GM23248 (cell line): ENCODE measurements around the gene ELK3. TPM values are rescaled to one million over a fixed set of nuclear protein-coding genes. Genes with fewer than 3 reads are reported as not detected.

ENCODE experiments used
- DNase-seq: peaks from one replicate; pipeline ENCODE4 v3.0.0-alpha.2; 2015
- H2AFZ ChIP-seq: fragments of 200-600 bp; sonication (generic); 2 replicates; pipeline ENCODE4 v1.6.1; 2016; ENCODE audit warnings: antibody characterized with exemption
- H3F3A ChIP-seq: fragments of 200-600 bp; sonication (generic); 2 replicates; pipeline ENCODE4 v1.6.1; 2016; ENCODE audit warnings: mild to moderate bottlenecking, antibody characterized with exemption, mixed run types; ENCODE audit not compliant: insufficient read depth
- H3K27ac ChIP-seq: fragments of 200-600 bp; sonication (generic); 2 replicates; pipeline ENCODE4 v1.5.1; 2016; ENCODE audit warnings: mild to moderate bottlenecking
- H3K27me3 ChIP-seq: fragments of 200-600 bp; sonication (generic); replicated peaks from 2 replicates; pipeline ENCODE4 v1.6.1; 2016; ENCODE audit warnings: mild to moderate bottlenecking; ENCODE audit not compliant: insufficient read depth
- H3K36me3 ChIP-seq: fragments of 200-600 bp; sonication (generic); 2 replicates; pipeline ENCODE4 v1.6.1; 2016; ENCODE audit warnings: low read depth, mild to moderate bottlenecking
- H3K4me1 ChIP-seq: fragments of 200-600 bp; sonication (generic); 2 replicates; pipeline ENCODE4 v1.6.1; 2016; ENCODE audit warnings: mild to moderate bottlenecking; ENCODE audit not compliant: insufficient read depth
- H3K4me2 ChIP-seq: fragments of 200-600 bp; sonication (generic); one replicate; pipeline ENCODE4 v1.6.1; 2016; ENCODE audit warnings: mild to moderate bottlenecking; ENCODE audit not compliant: unreplicated experiment
- H3K4me3 ChIP-seq: fragments of 200-600 bp; sonication (generic); 2 replicates; pipeline ENCODE4 v1.5.1; 2016; ENCODE audit warnings: mild to moderate bottlenecking
- H3K79me2 ChIP-seq: fragments of 200-600 bp; sonication (generic); 2 replicates; pipeline ENCODE4 v1.6.1; 2016; ENCODE audit warnings: mild to moderate bottlenecking; ENCODE audit not compliant: insufficient read depth
- H3K9ac ChIP-seq: fragments of 200-600 bp; sonication (generic); 2 replicates; pipeline ENCODE4 v1.6.1; 2016; ENCODE audit warnings: mild to moderate bottlenecking
- H3K9me2 ChIP-seq: fragments of 200-600 bp; sonication (generic); 2 replicates; pipeline ENCODE4 v1.6.1; 2016; ENCODE audit warnings: mixed run types, mild to moderate bottlenecking, moderate library complexity; ENCODE audit not compliant: insufficient read depth
- H3K9me3 ChIP-seq: fragments of 200-600 bp; sonication (generic); one replicate; pipeline ENCODE4 v1.6.1; 2017; ENCODE audit warnings: low read depth
- H4K20me1 ChIP-seq: fragments of 200-600 bp; sonication (generic); 2 replicates; pipeline ENCODE4 v1.6.0; 2016; ENCODE audit not compliant: insufficient read depth
- EZH2 ChIP-seq: fragments of 200-600 bp; sonication (generic); IDR thresholded peaks from 2 replicates; pipeline ENCODE4 v1.6.1; 2018; ENCODE audit warnings: antibody characterized with exemption, mild to moderate bottlenecking; ENCODE audit not compliant: insufficient read depth, poor library complexity, severe bottlenecking
- EZH2phosphoT487 ChIP-seq: fragments of 200-600 bp; sonication (generic); IDR thresholded peaks from 2 replicates; pipeline ENCODE4 v1.6.1; 2018; ENCODE audit warnings: antibody characterized with exemption, moderate library complexity, mild to moderate bottlenecking, low read depth; ENCODE audit not compliant: insufficient read depth
- WGBS, 2 experiments: methylation state at CpG; one replicate each; pipeline ENCODE4 v1.1.6; 2015 to 2017; ENCODE audit warnings: low lambda C conversion rate in 2 of 2, low coverage in 1 of 2; ENCODE audit errors: missing lambda C conversion rate in 2 of 2; 5-methylcytosine and 5-hydroxymethylcytosine counted together
- in situ Hi-C: fragments of 300-500 bp; cut with MboI; formaldehyde crosslinking; loops from 2 replicates; pipeline ENCODE4 v1.15.0; 2020
- polyA plus RNA-seq: library from polyadenylated mRNA; unstranded; fragments of >200 nt; fragmentation: Nextera tagmentation; extraction: Ambion mirVana; gene quantifications from 2 replicates; pipeline ENCODE4 v1.2.1, GENCODE V29; 2016
- total RNA-seq: library from RNA; depleted of rRNA; stranded (reverse); fragments of >200 nt; shearing (Covaris generic); gene quantifications from 2 replicates; pipeline ENCODE4 v1.2.3, GENCODE V29; 2014

The ELK3 gene
- total and polyA plus RNA-seq, 2 experiments from 2014 or later, result 31.9 to 51.9 TPM

DNA sequence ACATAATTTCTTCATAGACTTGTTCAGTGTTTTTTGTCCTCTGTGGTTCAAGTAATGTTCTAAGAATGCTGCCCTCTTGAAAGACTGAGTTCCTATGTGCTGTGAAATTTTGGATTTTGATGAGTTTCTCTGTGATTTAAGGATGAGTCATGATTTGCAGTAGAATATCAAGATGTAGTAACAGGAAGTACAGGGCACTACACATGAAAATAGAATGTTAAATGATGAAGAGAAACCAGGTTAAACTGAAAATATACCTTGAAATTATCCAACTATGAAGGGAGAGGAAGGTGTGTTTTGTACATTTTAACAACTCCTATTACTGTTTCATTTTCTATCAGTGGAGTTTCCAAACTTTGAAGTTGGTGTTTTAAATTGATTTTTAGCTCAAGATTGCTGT, 4.8 kb downstream of the ELK3 start:
- H3K27ac ChIP-seq, result peak overlapping the region; percentile 96
- H3K9ac ChIP-seq, result peak overlapping the region; percentile 79
- in situ Hi-C loops, result no loop called here
- TF ChIP-seq EZH2phosphoT487, result no peak
- TF ChIP-seq EZH2, result no peak
- peaks cover 53% of the 10 kb centered on the region for H3F3A ChIP-seq
- no peaks in the 10 kb centered on the region for H3K36me3 ChIP-seq
- H4K20me1 ChIP-seq, result no peaks in the 10 kb centered on the region
- peak overlapping the region; percentile 46 for H3K4me3 ChIP-seq
- no peaks in the 10 kb centered on the region for H3K9me2 ChIP-seq
- DNase-seq, result peak; percentile 96
- H3K27me3 ChIP-seq, result no peaks in the 10 kb centered on the region
- H2AFZ ChIP-seq, result no peak overlapping the region
- peaks cover 30% of the 10 kb centered on the region for H3K4me1 ChIP-seq
- no peaks in the 10 kb centered on the region for H3K9me3 ChIP-seq
- peak overlapping the region; percentile 76 for H3K4me2 ChIP-seq
- peaks cover 72% of the 10 kb centered on the region for H3K79me2 ChIP-seq

DNA sequence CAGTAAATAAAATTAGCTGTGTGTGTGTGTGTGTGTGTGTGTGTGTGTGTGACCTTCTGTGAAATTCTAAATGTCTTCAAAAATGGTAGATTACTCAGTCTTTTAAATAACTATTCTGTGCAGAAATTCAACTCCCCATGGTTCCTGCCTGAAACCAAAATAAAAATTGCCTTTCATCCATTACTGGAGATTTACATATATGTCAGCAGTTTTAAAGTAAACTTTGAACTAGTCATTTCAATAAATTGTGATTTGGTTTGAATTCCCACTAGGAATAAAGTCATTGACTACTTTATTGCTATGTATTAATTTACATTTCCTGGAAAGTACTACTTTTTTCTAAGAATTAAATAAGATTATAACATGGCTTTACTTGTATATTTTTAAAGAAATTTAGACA, 5.3 kb downstream of the ELK3 start:
- Histone ChIP-seq H3K4me3 (peak overlapping the region; percentile 46), H3F3A (peaks cover 53% of the 10 kb centered on the region), H3K9me2 (no peaks in the 10 kb centered on the region), H4K20me1 (no peaks in the 10 kb centered on the region), H3K27me3 (no peaks in the 10 kb centered on the region), H3K79me2 (peaks cover 77% of the 10 kb centered on the region), H3K4me1 (peaks cover 30% of the 10 kb centered on the region), H3K9me3 (no peaks in the 10 kb centered on the region), H3K27ac (peak overlapping the region; percentile 96), H3K4me2 (peak overlapping the region; percentile 76), H2AFZ (no peak overlapping the region), H3K9ac (peak overlapping the region; percentile 79), H3K36me3 (no peaks in the 10 kb centered on the region)
- DNase-seq, result no peak
- in situ Hi-C loops, result no loop called here
- no peak for TF ChIP-seq EZH2
- TF ChIP-seq EZH2phosphoT487, result no peak

DNA sequence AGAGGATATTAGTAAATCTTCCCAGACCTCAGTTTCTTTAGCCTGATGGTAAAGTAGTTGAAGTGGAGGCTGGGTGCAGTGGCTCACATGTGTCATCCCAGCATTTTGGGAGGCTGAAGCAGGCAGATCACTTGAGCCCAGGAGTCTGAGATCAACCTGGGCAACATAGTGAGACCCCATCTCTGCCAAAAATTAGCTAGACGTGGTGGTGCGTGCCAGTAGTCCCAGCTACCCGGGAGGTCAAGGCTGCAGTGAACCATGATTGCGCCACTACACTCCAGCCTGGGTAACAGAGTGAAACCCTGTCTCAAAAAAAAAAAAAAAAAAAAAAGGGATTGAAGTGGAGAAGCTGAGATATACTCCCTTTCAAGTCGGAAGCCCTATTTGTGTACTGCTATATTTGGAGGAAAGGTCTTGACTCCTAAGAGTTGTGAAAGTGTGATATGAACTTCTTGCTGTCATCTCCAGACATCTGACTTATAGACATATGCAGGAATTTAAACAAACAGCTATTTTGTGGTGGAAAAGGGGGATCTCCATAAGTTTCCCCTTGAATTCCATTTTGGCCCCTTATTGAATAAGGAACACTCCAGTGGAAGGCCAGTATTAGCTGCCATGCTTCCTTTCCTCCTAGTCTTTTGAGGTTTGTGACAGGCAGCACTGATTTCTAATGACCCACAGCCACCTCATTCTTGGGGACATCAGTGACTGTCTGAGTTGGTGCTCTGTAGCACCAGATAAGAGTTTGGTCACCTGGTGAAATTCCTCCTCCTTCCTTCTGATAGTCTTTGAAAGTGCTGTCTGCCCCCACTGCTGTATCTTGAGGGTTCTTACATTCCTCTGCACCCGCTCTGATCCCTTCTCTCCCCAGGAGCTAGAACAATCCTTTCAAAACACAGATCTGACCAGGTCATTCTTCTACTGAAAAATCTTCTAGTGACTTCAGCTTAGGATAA, 7.4 kb downstream of the ELK3 start:
- no peak for DNase-seq
- Histone ChIP-seq H3K9me2 (no peaks in the 10 kb centered on the region), H2AFZ (no peak overlapping the region), H3K27me3 (no peaks in the 10 kb centered on the region), H3K4me2 (no peak overlapping the region), H4K20me1 (no peaks in the 10 kb centered on the region), H3K9ac (no peak overlapping the region), H3K79me2 (peaks cover 85% of the 10 kb centered on the region), H3K4me3 (no peak overlapping the region), H3F3A (peaks cover 42% of the 10 kb centered on the region), H3K9me3 (no peaks in the 10 kb centered on the region), H3K36me3 (no peaks in the 10 kb centered on the region), H3K27ac (no peak overlapping the region), H3K4me1 (peaks cover 30% of the 10 kb centered on the region)
- no peak for TF ChIP-seq EZH2
- no peak for TF ChIP-seq EZH2phosphoT487
- in situ Hi-C loops, result loop anchor here (25.0 kb wide), 1 partner anchor 311 kb away; no protein-coding TSS in a partner anchor
- WGBS, 2 experiments, result 95 to 99% methylated on average over 6 of the region's 6 CpGs

DNA sequence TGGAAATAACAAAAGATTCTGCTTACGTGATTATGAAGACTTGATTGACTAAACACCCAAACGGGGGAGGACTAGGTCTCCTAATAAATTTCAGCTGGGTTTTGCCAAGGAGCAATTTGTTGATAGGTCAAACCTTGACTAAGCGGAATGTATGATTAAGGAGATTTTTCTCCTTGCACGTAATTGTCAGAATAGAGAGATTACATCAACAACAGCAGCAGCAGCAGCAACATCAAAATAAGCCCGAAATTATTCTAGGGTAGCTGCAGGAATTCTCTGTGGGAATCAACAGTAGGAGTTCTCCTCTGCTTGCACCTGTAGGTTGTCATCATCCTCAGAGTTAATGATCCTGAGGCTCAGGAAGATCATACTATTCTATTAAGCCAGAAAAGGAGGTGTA, 10.2 kb downstream of the ELK3 start:
- H3F3A ChIP-seq, result peaks cover 36% of the 10 kb centered on the region
- H3K9me2 ChIP-seq, result no peaks in the 10 kb centered on the region
- peaks cover 30% of the 10 kb centered on the region for H3K4me1 ChIP-seq
- no peak overlapping the region for H3K4me3 ChIP-seq
- H3K9ac ChIP-seq, result no peak overlapping the region
- H3K79me2 ChIP-seq, result peaks cover 100% of the 10 kb centered on the region
- DNase-seq, result no peak
- no peak overlapping the region for H2AFZ ChIP-seq
- H3K4me2 ChIP-seq, result no peak overlapping the region
- in situ Hi-C loops, result loop anchor here (25.0 kb wide), 1 partner anchor 308 kb away; no protein-coding TSS in a partner anchor
- no peak for TF ChIP-seq EZH2phosphoT487
- no peak for TF ChIP-seq EZH2
- 90% methylated on average over 5 of the region's 5 CpGs for whole genome bisulfite sequencing, 2 experiments
- H4K20me1 ChIP-seq, result no peaks in the 10 kb centered on the region
- no peaks in the 10 kb centered on the region for H3K9me3 ChIP-seq
- no peaks in the 10 kb centered on the region for H3K27me3 ChIP-seq
- no peaks in the 10 kb centered on the region for H3K36me3 ChIP-seq
- H3K27ac ChIP-seq, result no peak overlapping the region
